Tibial artery (tissue), 4 donors: ENCODE results near the gene CELSR2.

Source experiments
- DNase-seq, 2 donors: peaks; one replicate each; pipeline ENCODE4 v3.0.0-alpha.2; 2019
- H3K27ac ChIP-seq, 2 donors: fragments of 200-600 bp; sonication (generic) in 1 of 2; 1 replicate in 1 of 2; 2 replicates in 1 of 2; pipeline ENCODE4 v1.5.1; 2018 to 2019; ENCODE audit warnings: mild to moderate bottlenecking in 1 of 2
- H3K27me3 ChIP-seq, 2 donors: fragments of 200-600 bp; sonication (generic) in 1 of 2; one replicate each; pipeline versions ENCODE4 v1.5.1 to v1.6.0; 2016 to 2019
- H3K36me3 ChIP-seq, 3 donors: fragments of 200-600 bp; sonication (generic) in 2 of 3; one replicate each; pipeline ENCODE4 v1.5.1; 2016 to 2019; ENCODE audit warnings: mild to moderate bottlenecking in 2 of 3
- H3K4me1 ChIP-seq, 4 donors: fragments of 200-600 bp; sonication (generic) in 2 of 4; 1 replicate in 3 of 4; 2 replicates in 1 of 4; pipeline ENCODE4 v1.5.1; 2016 to 2019
- H3K4me3 ChIP-seq, 2 donors: fragments of 200-600 bp; sonication (generic) in 1 of 2; 1 replicate in 1 of 2; 2 replicates in 1 of 2; pipeline ENCODE4 v1.5.1; 2018 to 2019; ENCODE audit warnings: mild to moderate bottlenecking in 2 of 2
- H3K9me3 ChIP-seq, 3 donors: fragments of 200-600 bp; sonication (generic) in 1 of 3; one replicate each; pipeline ENCODE4 v1.5.1; 2016 to 2019
- intact Hi-C: fragments of 100-400 bp; cut with DNase I; formaldehyde crosslinking; loops from one replicate; pipeline ENCODE4 v1.15.0; 2023; ENCODE audit warnings: low total_unique reads
- TF ChIP-seq, protein P1 (sequence below), 2 experiments: fragments of 200-600 bp in 1 of 2; fragments of 450-650 bp in 1 of 2; IDR thresholded peaks; one replicate each; pipeline ENCODE4 v1.5.1; 2017 to 2019; ENCODE audit warnings: antibody characterized with exemption in 2 of 2, mild to moderate bottlenecking in 1 of 2, moderate library complexity in 1 of 2

Gene CELSR2

GRCh38 chr1:109272021-109272799 lies 22.9 kb downstream of the CELSR2 start:
- TF ChIP-seq, protein P1, sequence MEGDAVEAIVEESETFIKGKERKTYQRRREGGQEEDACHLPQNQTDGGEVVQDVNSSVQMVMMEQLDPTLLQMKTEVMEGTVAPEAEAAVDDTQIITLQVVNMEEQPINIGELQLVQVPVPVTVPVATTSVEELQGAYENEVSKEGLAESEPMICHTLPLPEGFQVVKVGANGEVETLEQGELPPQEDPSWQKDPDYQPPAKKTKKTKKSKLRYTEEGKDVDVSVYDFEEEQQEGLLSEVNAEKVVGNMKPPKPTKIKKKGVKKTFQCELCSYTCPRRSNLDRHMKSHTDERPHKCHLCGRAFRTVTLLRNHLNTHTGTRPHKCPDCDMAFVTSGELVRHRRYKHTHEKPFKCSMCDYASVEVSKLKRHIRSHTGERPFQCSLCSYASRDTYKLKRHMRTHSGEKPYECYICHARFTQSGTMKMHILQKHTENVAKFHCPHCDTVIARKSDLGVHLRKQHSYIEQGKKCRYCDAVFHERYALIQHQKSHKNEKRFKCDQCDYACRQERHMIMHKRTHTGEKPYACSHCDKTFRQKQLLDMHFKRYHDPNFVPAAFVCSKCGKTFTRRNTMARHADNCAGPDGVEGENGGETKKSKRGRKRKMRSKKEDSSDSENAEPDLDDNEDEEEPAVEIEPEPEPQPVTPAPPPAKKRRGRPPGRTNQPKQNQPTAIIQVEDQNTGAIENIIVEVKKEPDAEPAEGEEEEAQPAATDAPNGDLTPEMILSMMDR (IDR thresholded peaks at IDR 0.05), result no peak
- H3K27ac ChIP-seq, result no peak overlapping the region
- intact Hi-C loops, result no loop called here
- H3K4me1 ChIP-seq, result peaks cover 0 to 8% (median 8%) of the 10 kb centered on the region in 4 donors
- DNase-seq, result no peak
- H3K27me3 ChIP-seq, result no peaks in the 10 kb centered on the region
- no peaks in the 10 kb centered on the region for H3K9me3 ChIP-seq
- peaks cover 0 to 52% (median 4%) of the 10 kb centered on the region in 3 donors for H3K36me3 ChIP-seq
- H3K4me3 ChIP-seq, result no peak overlapping the region

- peaks cover 0 to 12% (median 9%) of the 10 kb centered on the region in 4 donors for H3K4me1 ChIP-seq
- intact Hi-C loops, result no loop called here
- H3K4me3 ChIP-seq, result no peak overlapping the region
- H3K9me3 ChIP-seq, result no peaks in the 10 kb centered on the region
- peaks cover 0 to 45% (median 4%) of the 10 kb centered on the region in 3 donors for H3K36me3 ChIP-seq
- H3K27me3 ChIP-seq, result no peaks in the 10 kb centered on the region
- TF ChIP-seq, protein P1 (IDR thresholded peaks at IDR 0.05), result no peak
- no peak for DNase-seq
- H3K27ac ChIP-seq, result no peak overlapping the region
Measured at GRCh38 chr1:109272831-109273547, 23.6 kb downstream of the CELSR2 start.

DNA sequence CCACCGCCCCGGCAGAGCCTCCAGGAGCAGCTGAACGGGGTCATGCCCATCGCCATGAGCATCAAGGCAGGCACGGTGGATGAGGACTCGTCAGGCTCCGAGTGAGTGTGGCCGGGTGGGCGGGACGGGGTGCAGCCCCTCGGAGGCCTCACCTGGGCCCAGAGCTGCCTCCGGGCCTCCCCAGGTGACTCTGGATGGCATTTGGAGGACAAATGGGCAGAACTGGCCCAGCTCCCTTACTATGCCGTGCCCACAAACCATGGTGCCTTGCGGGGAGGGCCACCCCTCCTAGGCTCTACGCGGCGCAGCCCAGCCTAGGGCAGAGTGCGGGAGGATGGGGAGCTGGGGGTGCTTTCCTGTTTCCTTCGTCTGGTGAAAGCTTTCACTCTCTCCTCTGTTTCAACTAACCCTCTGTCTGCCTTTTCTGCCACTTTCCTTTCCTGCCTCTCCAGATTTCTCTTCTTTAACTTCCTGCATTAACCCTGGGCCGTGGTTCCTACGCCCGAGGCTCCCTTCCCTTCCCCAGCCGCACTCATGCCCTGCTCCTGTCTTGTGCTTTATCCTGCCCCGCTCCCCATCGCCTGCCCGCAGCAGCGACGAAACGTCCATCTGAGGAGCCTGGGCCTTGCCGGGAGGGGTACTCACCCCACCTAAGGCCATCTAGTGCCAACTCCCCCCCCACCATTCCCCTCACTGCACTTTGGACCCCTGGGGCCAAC lies 24.4 kb downstream of the CELSR2 start:
- no peak overlapping the region for H3K27ac ChIP-seq
- DNase-seq, result no peak
- TF ChIP-seq, protein P1 (IDR thresholded peaks at IDR 0.05), result no peak
- intact Hi-C loops, result no loop called here
- H3K4me1 ChIP-seq, result peaks cover 0 to 12% (median 9%) of the 10 kb centered on the region in 4 donors
- H3K36me3 ChIP-seq, result peaks cover 0 to 37% (median 4%) of the 10 kb centered on the region in 3 donors
- H3K9me3 ChIP-seq, result no peaks in the 10 kb centered on the region
- no peaks in the 10 kb centered on the region for H3K27me3 ChIP-seq
- H3K4me3 ChIP-seq, result no peak overlapping the region

GRCh38 chr1:109274533-109275476 lies 25.5 kb downstream of the CELSR2 start:
- intact Hi-C loops, result no loop called here
- peaks cover 0 to 12% (median 9%) of the 10 kb centered on the region in 4 donors for H3K4me1 ChIP-seq
- no peaks in the 10 kb centered on the region for H3K9me3 ChIP-seq
- H3K27me3 ChIP-seq, result no peaks in the 10 kb centered on the region
- TF ChIP-seq, protein P1 (IDR thresholded peaks at IDR 0.05), result no peak
- DNase-seq, result peak in 1 of 2 donors; percentile 61
- H3K27ac ChIP-seq, result no peak overlapping the region
- peaks cover 0 to 27% (median 0%) of the 10 kb centered on the region in 3 donors for H3K36me3 ChIP-seq
- H3K4me3 ChIP-seq, result no peak overlapping the region
